ENCODE data around the gene GPR158.

GRCh38 chr10:25339966-25340365, 165.2 kb downstream of the GPR158 start:
- no peak for TF ChIP-seq CTCF (conservative IDR thresholded peaks at IDR 0.05; ENCODE audit: low read length)
- no peak for TF ChIP-seq EZH2phosphoT487 (IDR thresholded peaks at IDR 0.05; ENCODE audit: borderline replicate concordance)
